BJ (cell line): ENCODE data around the gene SPRR4. TPM values are rescaled to one million over a fixed set of nuclear protein-coding genes. Genes with fewer than 3 reads are reported as not detected.

ENCODE experiments used
- CTCF ChIA-PET: fragments of 350-600 bp; formaldehyde crosslinking; extraction: SDS; loops from one replicate; lab custom pipeline; 2021; ENCODE audit warnings: antibody characterized with exemption, inconsistent platforms; lab: Yijun Ruan, JAX
- POLR2A ChIA-PET: fragments of 300-600 bp; sonication (Branson Sonifier 250); formaldehyde crosslinking; extraction: SDS; loops from one replicate; lab custom pipeline; 2021; ENCODE audit warnings: antibody characterized with exemption; lab: Charles Lee
- DNase-seq: peaks from one replicate; pipeline ENCODE4 v3.0.0-alpha.2; 2011; ENCODE audit warnings: low read depth
- H3K27me3 ChIP-seq: 2 replicates; pipeline ENCODE4 v1.6.0; 2011; ENCODE audit warnings: low read length; ENCODE audit not compliant: control insufficient read depth, insufficient read depth
- H3K36me3 ChIP-seq: 2 replicates; pipeline ENCODE4 v1.5.1; 2011; ENCODE audit warnings: low read length; ENCODE audit not compliant: control insufficient read depth, insufficient read depth
- H3K4me3 ChIP-seq: 2 replicates; pipeline ENCODE4 v1.5.1; 2011; ENCODE audit warnings: low read depth, mild to moderate bottlenecking, control low read depth, low read length
- polyA plus RNA-seq: library from polyadenylated mRNA; depleted of rRNA; stranded (reverse); fragments of >200 nt; gene quantifications from 2 replicates; pipeline ENCODE4 v1.2.3, GENCODE V29; 2011
- TF ChIP-seq, protein P1 (sequence below): IDR thresholded peaks from 2 replicates; pipeline ENCODE4 v1.5.1; 2011; ENCODE audit warnings: low read depth, mild to moderate bottlenecking, control low read depth, inconsistent platforms, low read length, moderate library complexity; ENCODE audit not compliant: insufficient read depth

The SPRR4 gene
- polyA plus RNA-seq, 1 experiment, result not detected

DNA sequence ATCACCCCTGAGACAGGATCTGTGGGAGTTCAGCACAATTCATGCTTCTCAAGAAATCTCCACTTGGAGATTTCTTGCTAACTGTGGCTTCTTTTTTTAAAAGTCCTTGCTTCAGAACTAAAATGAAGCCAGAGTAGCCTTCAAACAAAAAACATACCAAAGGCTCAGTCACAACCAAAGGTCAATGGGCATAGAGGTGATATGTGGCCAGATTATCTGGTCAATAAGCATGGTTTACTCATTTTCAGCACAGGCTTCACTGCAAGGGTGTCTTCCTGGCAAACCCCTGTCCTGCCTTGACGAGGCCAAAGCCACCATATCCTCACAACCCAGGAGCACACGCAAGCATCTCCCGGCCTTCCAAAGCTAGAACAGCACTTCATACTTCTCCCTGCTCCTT is 11.2 kb upstream of the SPRR4 start:
- H3K27me3 ChIP-seq, result no peaks in the 10 kb centered on the region
- ChIA-PET CTCF (no interaction called here), POLR2A (no interaction called here)
- TF ChIP-seq, protein P1, sequence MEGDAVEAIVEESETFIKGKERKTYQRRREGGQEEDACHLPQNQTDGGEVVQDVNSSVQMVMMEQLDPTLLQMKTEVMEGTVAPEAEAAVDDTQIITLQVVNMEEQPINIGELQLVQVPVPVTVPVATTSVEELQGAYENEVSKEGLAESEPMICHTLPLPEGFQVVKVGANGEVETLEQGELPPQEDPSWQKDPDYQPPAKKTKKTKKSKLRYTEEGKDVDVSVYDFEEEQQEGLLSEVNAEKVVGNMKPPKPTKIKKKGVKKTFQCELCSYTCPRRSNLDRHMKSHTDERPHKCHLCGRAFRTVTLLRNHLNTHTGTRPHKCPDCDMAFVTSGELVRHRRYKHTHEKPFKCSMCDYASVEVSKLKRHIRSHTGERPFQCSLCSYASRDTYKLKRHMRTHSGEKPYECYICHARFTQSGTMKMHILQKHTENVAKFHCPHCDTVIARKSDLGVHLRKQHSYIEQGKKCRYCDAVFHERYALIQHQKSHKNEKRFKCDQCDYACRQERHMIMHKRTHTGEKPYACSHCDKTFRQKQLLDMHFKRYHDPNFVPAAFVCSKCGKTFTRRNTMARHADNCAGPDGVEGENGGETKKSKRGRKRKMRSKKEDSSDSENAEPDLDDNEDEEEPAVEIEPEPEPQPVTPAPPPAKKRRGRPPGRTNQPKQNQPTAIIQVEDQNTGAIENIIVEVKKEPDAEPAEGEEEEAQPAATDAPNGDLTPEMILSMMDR, result no peak
- DNase-seq, result no peak
- H3K4me3 ChIP-seq, result no peak overlapping the region
- H3K36me3 ChIP-seq, result no peaks in the 10 kb centered on the region

DNA sequence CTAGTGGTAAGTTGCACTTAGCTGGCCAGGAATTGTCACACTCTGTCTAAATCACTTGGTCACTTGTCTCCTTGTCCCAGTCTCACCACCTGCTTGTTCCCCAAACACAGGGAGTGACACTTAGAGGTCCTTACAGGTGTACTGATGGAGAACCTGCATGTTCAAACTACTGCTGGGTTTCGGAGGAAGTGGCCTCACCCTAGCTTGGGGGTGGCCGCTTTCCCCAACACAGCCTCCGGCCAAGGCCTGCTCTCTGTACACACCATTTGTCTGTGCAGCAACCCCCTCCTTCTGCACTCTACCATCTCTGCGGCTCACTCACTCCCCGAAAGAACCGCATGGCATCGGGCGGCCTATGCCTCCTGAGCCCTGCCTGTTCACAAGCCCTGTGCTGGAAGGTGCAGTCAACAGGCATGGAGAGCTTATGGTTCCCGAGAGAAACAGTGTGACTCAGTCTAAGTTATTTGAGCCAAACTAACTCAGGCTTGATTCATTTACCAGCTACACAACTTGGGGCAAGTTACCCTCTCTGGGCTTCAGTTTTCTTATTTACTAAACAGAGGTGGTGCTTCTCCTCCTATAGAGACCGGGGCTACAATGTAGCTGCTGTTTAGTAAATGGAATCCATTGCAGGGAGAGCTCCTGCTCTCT is 10.5 kb upstream of the SPRR4 start:
- TF ChIP-seq, protein P1, result no peak
- no peak overlapping the region for H3K4me3 ChIP-seq
- ChIA-PET CTCF (no interaction called here), POLR2A (no interaction called here)
- no peak for DNase-seq
- H3K36me3 ChIP-seq, result no peaks in the 10 kb centered on the region
- H3K27me3 ChIP-seq, result no peaks in the 10 kb centered on the region

DNA sequence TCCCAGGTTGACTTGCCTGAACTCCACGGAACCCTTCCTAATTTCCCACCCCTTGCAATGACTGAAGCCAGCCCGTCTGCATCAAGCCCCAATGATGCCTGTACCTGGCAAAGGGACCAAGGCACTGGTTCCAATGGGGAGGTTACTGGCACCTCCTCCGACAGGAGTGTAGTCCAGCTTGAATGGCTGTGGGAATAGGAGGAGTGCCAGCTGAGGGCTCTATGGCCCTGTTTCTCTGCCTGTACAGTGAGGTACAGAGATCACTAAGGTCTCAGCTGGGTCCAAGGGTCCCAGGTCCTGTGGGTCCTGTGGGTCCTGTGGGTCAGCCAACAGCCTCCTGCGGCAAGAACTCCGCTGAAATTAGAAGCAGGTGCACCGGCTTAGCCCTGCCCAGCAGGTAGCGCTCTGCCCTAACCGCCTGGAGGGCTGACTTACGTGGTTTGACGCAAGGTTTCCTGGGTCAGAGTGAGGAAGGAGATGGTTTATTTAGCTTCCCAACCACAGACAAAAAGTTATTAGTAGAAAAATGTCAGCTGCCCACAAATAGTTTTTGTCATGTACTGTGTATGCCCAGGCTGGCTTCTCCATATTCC is 9.9 kb upstream of the SPRR4 start:
- POLR2A ChIA-PET, result no interaction called here
- Histone ChIP-seq H3K27me3 (no peaks in the 10 kb centered on the region), H3K4me3 (no peak overlapping the region), H3K36me3 (no peaks in the 10 kb centered on the region)
- CTCF ChIA-PET, result no interaction called here
- DNase-seq, result no peak
- TF ChIP-seq, protein P1, result no peak

DNA sequence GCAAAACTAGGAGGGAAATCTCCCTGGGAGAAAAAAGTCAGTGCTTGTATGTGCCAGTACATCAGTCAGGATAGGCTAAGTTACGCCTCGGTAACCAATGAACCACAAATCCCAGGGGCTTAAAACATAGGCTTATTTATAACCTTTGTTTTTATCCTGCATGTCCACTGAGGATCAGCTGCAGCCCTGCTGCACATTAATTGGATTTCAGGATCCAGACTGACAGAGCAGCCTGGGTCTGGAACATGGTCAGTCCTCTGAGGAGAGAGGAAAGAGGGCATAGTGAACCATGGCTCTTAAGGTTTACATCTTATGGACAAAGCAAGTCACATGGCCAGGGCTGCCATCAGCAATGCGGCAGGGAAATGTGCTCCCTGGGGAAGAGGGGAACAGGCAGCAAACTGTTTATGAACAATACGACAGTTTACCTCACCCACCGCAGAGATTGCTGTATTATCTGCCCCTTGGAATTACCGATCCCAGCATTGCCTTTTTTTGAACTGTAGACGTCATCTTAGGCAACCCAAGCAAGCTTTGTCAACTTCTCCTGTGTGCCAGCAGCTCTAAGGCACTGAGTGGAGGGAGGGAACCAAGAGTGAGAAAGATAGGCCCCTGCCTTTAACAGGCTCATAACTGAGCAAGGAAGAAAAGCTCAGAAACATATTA is 9.1 kb upstream of the SPRR4 start:
- DNase-seq, result no peak
- Histone ChIP-seq H3K36me3 (no peaks in the 10 kb centered on the region), H3K27me3 (no peaks in the 10 kb centered on the region), H3K4me3 (no peak overlapping the region)
- ChIA-PET POLR2A (no interaction called here), CTCF (no interaction called here)
- TF ChIP-seq, protein P1, result no peak

DNA sequence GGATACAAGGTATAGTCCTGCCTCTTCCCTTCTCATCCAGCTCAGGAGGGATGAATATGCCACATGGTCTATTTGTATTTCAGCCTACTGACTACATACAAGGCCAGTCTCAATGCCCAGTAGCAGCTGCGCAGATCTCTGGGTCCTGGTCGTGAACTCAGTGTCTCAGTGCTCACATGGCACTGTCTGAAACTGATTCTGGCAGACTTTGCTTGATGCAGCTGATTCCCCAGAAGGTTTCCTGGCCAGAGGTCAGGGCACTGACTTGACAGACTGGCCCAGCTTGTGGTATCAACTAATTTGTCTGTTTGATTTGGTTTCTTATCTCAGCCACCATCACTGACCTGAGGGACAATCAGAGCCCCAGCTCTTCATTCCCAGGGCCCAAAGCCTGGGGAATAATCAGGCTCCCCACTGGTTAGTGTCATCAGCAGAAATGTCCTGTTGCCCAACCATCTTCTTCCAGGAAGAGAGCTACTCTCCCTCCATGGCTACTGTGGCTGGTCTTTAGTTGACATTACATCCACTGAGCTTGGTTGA is 7.5 kb upstream of the SPRR4 start:
- no peaks in the 10 kb centered on the region for H3K36me3 ChIP-seq
- POLR2A ChIA-PET, result no interaction called here

More for the DNA sequence above, 7.5 kb upstream of the SPRR4 start:
- no peaks in the 10 kb centered on the region for H3K27me3 ChIP-seq
- no peak overlapping the region for H3K4me3 ChIP-seq
- TF ChIP-seq, protein P1, result no peak
- no peak for DNase-seq
- CTCF ChIA-PET, result interaction anchor here (0.6 kb wide), 1 partner anchor 54 kb away, joined by 3 read pairs; no protein-coding TSS in a partner anchor
